SJCRH30 (cell line): Measurements from ENCODE around the gene SLC1A7. TPM values are rescaled to one million over a fixed set of nuclear protein-coding genes. Genes with fewer than 3 reads are reported as not detected.

Source experiments
- DNase-seq, 2 experiments: peaks; one replicate each; pipeline ENCODE4 v3.0.0-alpha.2; 2015 to 2020
- H3K27ac ChIP-seq: fragments of 250-450 bp; sonication (Bioruptor Pico); 2 replicates; pipeline ENCODE4 v1.5.1; 2020; ENCODE audit warnings: mild to moderate bottlenecking, moderate library complexity
- H3K27me3 ChIP-seq: fragments of 250-450 bp; sonication (Bioruptor Pico); 2 replicates; pipeline ENCODE4 v1.5.1; 2020; ENCODE audit warnings: mild to moderate bottlenecking, moderate library complexity
- H3K36me3 ChIP-seq: fragments of 250-450 bp; sonication (Bioruptor Pico); 2 replicates; pipeline ENCODE4 v1.5.1; 2020; ENCODE audit warnings: mild to moderate bottlenecking, moderate library complexity
- H3K4me1 ChIP-seq: fragments of 250-450 bp; sonication (Bioruptor Pico); 2 replicates; pipeline ENCODE4 v1.5.1; 2020; ENCODE audit warnings: mild to moderate bottlenecking, moderate library complexity
- H3K4me3 ChIP-seq: fragments of 250-450 bp; sonication (Bioruptor Pico); 2 replicates; pipeline ENCODE4 v1.5.1; 2020; ENCODE audit warnings: mild to moderate bottlenecking, moderate library complexity
- H3K9me3 ChIP-seq: fragments of 250-450 bp; sonication (Bioruptor Pico); replicated peaks from 2 replicates; pipeline ENCODE4 v1.5.1; 2020; ENCODE audit warnings: mild to moderate bottlenecking, moderate library complexity
- total RNA-seq: library from RNA; depleted of rRNA; stranded (reverse); fragments of >200 nt; shearing (Covaris generic); gene quantifications from 2 replicates; pipeline ENCODE4 v1.2.3, GENCODE V29; 2014

The SLC1A7 gene
- total RNA-seq, 1 experiment from 2014 or later = 0.04 TPM

GRCh38 chr1:53148123-53148522 is 5.7 kb upstream of the SLC1A7 start:
- no peak overlapping the region for H3K27ac ChIP-seq
- H3K36me3 ChIP-seq = no peaks in the 10 kb centered on the region
- H3K9me3 ChIP-seq = no peaks in the 10 kb centered on the region
- no peak overlapping the region for H3K4me3 ChIP-seq
- peaks cover 19% of the 10 kb centered on the region for H3K4me1 ChIP-seq
- no peak for DNase-seq
- no peaks in the 10 kb centered on the region for H3K27me3 ChIP-seq

DNA sequence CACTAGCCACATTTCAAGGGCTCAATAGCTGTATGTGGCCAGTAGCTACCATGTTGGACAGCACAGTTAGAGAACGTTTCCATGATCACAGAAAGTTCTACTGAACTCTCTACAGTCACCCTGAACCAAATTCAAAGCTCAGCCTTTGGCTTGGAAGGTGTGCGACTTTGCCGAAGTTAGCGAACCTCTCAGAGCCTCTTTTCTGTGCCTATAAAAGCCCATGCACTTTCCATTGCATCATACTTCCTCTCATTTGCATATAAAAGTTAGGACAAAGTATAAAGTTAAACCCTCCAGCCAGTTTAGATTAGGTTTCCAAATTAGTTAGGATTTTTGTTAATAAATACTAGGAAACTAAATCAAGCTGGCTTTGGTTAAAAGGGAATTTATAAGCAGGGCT is 4.7 kb upstream of the SLC1A7 start:
- no peaks in the 10 kb centered on the region for H3K9me3 ChIP-seq
- H3K27me3 ChIP-seq = no peaks in the 10 kb centered on the region
- peaks cover 19% of the 10 kb centered on the region for H3K4me1 ChIP-seq
- no peaks in the 10 kb centered on the region for H3K36me3 ChIP-seq
- H3K4me3 ChIP-seq = no peak overlapping the region
- H3K27ac ChIP-seq = peak overlapping the region; percentile 78
- no peak for DNase-seq

GRCh38 chr1:53145942-53146708 is 3.7 kb upstream of the SLC1A7 start:
- Histone ChIP-seq H3K36me3 (no peaks in the 10 kb centered on the region), H3K9me3 (no peaks in the 10 kb centered on the region), H3K4me1 (peaks cover 19% of the 10 kb centered on the region), H3K4me3 (peak overlapping the region; percentile 27), H3K27me3 (no peaks in the 10 kb centered on the region), H3K27ac (peak overlapping the region; percentile 78)
- peak; percentile 97 for DNase-seq

DNA sequence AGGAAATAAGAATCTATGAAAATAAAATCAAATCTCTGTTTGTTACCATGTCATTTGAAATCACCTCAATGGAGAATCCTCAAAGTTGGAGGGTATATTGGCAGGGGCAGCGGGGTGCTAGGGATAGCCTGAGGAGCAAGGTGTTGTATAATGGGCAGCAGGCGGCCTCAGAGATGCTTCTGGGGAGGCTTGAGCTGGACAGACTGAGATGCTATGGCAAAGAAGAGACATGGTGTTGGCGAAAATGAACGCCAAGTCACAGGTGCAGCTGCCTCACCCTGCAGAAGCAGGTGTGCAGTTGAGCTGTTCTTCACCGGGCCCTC is 3.1 kb upstream of the SLC1A7 start:
- DNase-seq = no peak
- Histone ChIP-seq H3K36me3 (no peaks in the 10 kb centered on the region), H3K4me3 (peak overlapping the region; percentile 27), H3K4me1 (peaks cover 19% of the 10 kb centered on the region), H3K27ac (peak overlapping the region; percentile 78), H3K9me3 (no peaks in the 10 kb centered on the region), H3K27me3 (no peaks in the 10 kb centered on the region)

GRCh38 chr1:53145051-53145600 is 2.7 kb upstream of the SLC1A7 start:
- no peak for DNase-seq
- H3K27me3 ChIP-seq = no peaks in the 10 kb centered on the region
- H3K27ac ChIP-seq = no peak overlapping the region

DNA sequence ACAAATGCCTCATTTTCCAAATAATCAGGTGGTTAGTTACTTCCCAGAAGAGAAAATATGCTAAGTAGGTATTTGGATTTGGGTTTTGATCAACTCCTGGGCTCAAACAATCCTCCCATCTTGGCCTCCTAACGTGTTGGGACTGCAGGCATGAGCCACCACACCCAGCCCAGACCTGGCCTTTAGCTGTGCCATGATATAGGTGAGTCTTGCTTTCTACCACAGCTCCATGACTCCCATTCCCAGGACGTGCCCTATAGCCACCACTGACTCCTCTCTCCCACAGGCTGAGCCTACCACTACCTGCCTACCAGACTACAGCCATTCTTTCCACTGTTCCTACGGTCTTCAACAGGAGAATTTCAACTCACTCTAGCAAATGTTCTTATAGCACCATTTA is 1.8 kb upstream of the SLC1A7 start:
- Histone ChIP-seq H3K27me3 (no peaks in the 10 kb centered on the region), H3K4me3 (no peak overlapping the region), H3K9me3 (no peaks in the 10 kb centered on the region), H3K4me1 (peaks cover 19% of the 10 kb centered on the region), H3K27ac (no peak overlapping the region), H3K36me3 (no peaks in the 10 kb centered on the region)
- DNase-seq = no peak

More at GRCh38 chr1:53145051-53145600, 2.7 kb upstream of the SLC1A7 start:
- Histone ChIP-seq H3K36me3 (no peaks in the 10 kb centered on the region), H3K9me3 (no peaks in the 10 kb centered on the region), H3K4me3 (no peak overlapping the region), H3K4me1 (peaks cover 19% of the 10 kb centered on the region)

- H3K4me1 ChIP-seq = peaks cover 19% of the 10 kb centered on the region
- no peak overlapping the region for H3K4me3 ChIP-seq
- no peaks in the 10 kb centered on the region for H3K9me3 ChIP-seq
- H3K36me3 ChIP-seq = no peaks in the 10 kb centered on the region
- no peaks in the 10 kb centered on the region for H3K27me3 ChIP-seq
- no peak for DNase-seq
- no peak overlapping the region for H3K27ac ChIP-seq
These were observed 1.1 kb upstream of the SLC1A7 start for GRCh38 chr1:53143527-53143926.

DNA sequence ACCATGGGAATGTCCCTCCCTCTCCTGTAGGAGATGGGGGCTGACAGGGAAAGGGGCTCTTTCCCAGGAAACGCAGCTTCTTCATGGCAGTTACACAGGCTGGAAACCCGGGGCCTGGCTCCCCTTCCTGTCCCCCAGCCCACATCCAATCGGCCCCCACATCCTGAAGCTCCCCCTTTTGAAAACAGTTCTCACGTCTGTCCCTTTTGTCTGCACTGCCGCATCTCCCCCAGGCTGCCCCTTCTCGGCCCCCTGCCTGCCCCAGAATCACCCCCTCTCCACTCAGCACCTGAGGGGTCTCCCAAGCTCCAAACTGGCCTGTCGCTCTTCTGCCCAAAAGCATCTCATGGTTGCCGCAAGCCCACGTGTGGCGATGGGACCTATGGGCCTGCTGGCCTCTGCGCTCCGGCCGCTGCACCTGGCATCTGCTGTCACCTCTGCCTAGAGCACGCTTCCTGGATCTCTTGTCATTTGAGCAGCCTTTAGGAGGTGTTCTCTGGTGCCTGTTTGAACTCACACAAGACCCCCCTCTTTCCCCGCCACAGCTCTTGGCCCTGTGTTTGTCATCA is 867 bp downstream of the SLC1A7 start:
- DNase-seq = no peak
- H3K27ac ChIP-seq = no peak overlapping the region
- no peak overlapping the region for H3K4me3 ChIP-seq
- H3K9me3 ChIP-seq = peaks cover 8% of the 10 kb centered on the region
- no peaks in the 10 kb centered on the region for H3K27me3 ChIP-seq
- no peaks in the 10 kb centered on the region for H3K36me3 ChIP-seq
- peaks cover 10% of the 10 kb centered on the region for H3K4me1 ChIP-seq

- H3K27me3 ChIP-seq = no peaks in the 10 kb centered on the region
- DNase-seq = no peak
- H3K27ac ChIP-seq = no peak overlapping the region
These were observed 2.0 kb downstream of the SLC1A7 start for GRCh38 chr1:53140451-53140850.

GRCh38 chr1:53139951-53140361 is 2.5 kb downstream of the SLC1A7 start:
- Histone ChIP-seq H3K36me3 (no peaks in the 10 kb centered on the region), H3K27me3 (no peaks in the 10 kb centered on the region), H3K4me1 (no peaks in the 10 kb centered on the region), H3K9me3 (peaks cover 8% of the 10 kb centered on the region), H3K27ac (no peak overlapping the region), H3K4me3 (no peak overlapping the region)
- DNase-seq = no peak

More at GRCh38 chr1:53140451-53140850, 2.0 kb downstream of the SLC1A7 start:
- peaks cover 8% of the 10 kb centered on the region for H3K9me3 ChIP-seq
- peaks cover 3% of the 10 kb centered on the region for H3K4me1 ChIP-seq
- H3K4me3 ChIP-seq = no peak overlapping the region
- H3K36me3 ChIP-seq = no peaks in the 10 kb centered on the region

- Histone ChIP-seq H3K4me3 (no peak overlapping the region), H3K27me3 (no peaks in the 10 kb centered on the region), H3K4me1 (no peaks in the 10 kb centered on the region), H3K36me3 (no peaks in the 10 kb centered on the region), H3K9me3 (peaks cover 8% of the 10 kb centered on the region), H3K27ac (no peak overlapping the region)
- DNase-seq = no peak
These were observed 3.2 kb downstream of the SLC1A7 start for GRCh38 chr1:53138991-53139884.

GRCh38 chr1:53137729-53138128 is 4.7 kb downstream of the SLC1A7 start:
- H3K4me1 ChIP-seq = no peaks in the 10 kb centered on the region
- H3K36me3 ChIP-seq = no peaks in the 10 kb centered on the region
- H3K27me3 ChIP-seq = no peaks in the 10 kb centered on the region
- H3K9me3 ChIP-seq = peaks cover 8% of the 10 kb centered on the region
- DNase-seq = no peak
- no peak overlapping the region for H3K27ac ChIP-seq
- no peak overlapping the region for H3K4me3 ChIP-seq

DNA sequence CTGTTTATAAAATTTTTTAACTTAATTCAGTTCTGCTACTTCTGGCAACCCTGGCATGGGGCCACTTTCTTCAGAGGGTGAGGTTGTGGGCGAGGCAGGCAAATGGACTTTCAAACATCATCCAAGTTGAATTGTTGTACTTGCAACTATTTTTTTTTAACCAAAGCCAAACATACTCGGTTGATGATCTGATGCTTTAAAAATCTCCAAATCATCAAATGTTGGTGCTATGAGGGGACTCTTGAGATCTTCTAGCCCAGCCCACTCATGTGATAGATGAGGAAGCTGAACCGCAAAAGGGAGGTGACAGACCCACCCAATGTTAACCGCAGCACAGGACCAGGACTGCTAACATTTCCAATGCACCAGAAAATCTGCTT is 6.7 kb downstream of the SLC1A7 start:
- H3K27ac ChIP-seq = no peak overlapping the region
- peaks cover 8% of the 10 kb centered on the region for H3K9me3 ChIP-seq

DNA sequence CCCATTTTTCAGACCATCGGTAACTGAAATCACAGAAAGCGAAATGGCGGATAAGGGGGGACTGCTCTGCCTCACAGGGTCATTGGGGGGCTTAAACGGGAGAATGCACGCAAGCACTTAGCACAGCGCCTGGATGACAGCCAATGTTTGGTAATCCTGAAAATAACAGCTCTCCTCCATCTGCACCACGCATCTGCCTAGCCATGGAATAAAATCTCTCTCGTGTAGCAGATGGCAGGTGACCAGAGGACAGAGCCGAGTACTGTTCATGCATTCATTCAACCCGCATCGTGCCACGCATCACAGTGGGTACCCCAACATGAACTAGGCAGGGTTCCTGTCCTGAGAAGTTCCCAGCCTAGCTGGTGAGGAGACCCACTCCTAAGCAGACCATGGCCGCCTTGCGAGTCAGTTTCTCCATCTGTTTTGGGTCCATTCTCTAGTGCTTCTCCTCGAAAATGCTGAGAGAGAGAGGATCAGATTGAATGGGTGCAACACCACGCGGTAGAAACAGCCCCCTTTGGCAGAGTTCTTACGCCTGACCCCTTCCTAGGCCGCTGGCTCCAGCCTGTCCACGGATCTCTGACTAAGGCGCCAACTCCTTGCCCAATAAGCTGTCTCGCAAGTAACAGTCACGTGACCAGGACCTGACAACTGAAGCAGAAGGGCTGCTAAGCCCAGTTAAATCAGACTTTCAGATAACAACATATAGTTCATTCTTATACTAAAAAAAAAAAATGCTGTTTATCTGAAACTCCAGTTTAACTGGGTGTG is 7.3 kb downstream of the SLC1A7 start:
- Histone ChIP-seq H3K36me3 (no peaks in the 10 kb centered on the region), H3K9me3 (peaks cover 8% of the 10 kb centered on the region), H3K4me3 (no peak overlapping the region), H3K4me1 (no peaks in the 10 kb centered on the region), H3K27me3 (no peaks in the 10 kb centered on the region), H3K27ac (no peak overlapping the region)
- DNase-seq = no peak

More for the DNA sequence above, 6.7 kb downstream of the SLC1A7 start:
- no peaks in the 10 kb centered on the region for H3K4me1 ChIP-seq
- no peak overlapping the region for H3K4me3 ChIP-seq
- DNase-seq = no peak
- H3K27me3 ChIP-seq = no peaks in the 10 kb centered on the region
- no peaks in the 10 kb centered on the region for H3K36me3 ChIP-seq
